SK-N-SH (cell line): ENCODE data around the gene HSPB1. TPM values are rescaled to one million over a fixed set of nuclear protein-coding genes. Genes with fewer than 3 reads are reported as not detected.

ENCODE experiments used
- CTCF ChIA-PET: fragments of 300-600, 350-600 bp; formaldehyde crosslinking; extraction: SDS; loops from one replicate; lab custom pipeline; 2021; lab: Yijun Ruan, JAX
- POLR2A ChIA-PET: fragments of 350-600 bp; sonication (Branson Sonifier 250); formaldehyde crosslinking; extraction: SDS; loops from one replicate; lab custom pipeline; 2020; ENCODE audit warnings: antibody characterized with exemption, inconsistent platforms; lab: Yijun Ruan, JAX
- DNase-seq: peaks from one replicate; pipeline ENCODE4 v3.0.0; 2012
- H2AFZ ChIP-seq: fragments of 200-600 bp; sonication (generic); 2 replicates; pipeline ENCODE4 v1.8.1; 2016; ENCODE audit warnings: antibody characterized with exemption, mild to moderate bottlenecking, low read depth
- H3F3A ChIP-seq: fragments of 200-600 bp; sonication (generic); replicated peaks from 2 replicates; pipeline ENCODE3; 2016; ENCODE audit warnings: antibody characterized with exemption, mild to moderate bottlenecking; ENCODE audit not compliant: insufficient read depth
- H3K27ac ChIP-seq, 2 experiments: fragments of 200-500 bp in 1 of 2; fragments of 200-600 bp in 1 of 2; sonication (Bioruptor generic) in 1 of 2; sonication (generic), shearing (Covaris generic) in 1 of 2; 2 replicates each; pipeline versions ENCODE4 v1.5.1 to v1.6.1; 2014 to 2016; ENCODE audit warnings: low read depth in 2 of 2, inconsistent platforms in 1 of 2, low read length in 1 of 2, mild to moderate bottlenecking in 1 of 2, mixed read lengths in 1 of 2
- H3K27me3 ChIP-seq: fragments of 200-600 bp; sonication (generic), shearing (Covaris generic); 2 replicates; pipeline ENCODE4 v1.6.1; 2016; ENCODE audit warnings: mixed run types; ENCODE audit not compliant: insufficient read depth
- H3K36me3 ChIP-seq, 2 experiments: fragments of 200-500 bp in 1 of 2; fragments of 200-600 bp in 1 of 2; sonication (Bioruptor generic) in 1 of 2; sonication (generic) in 1 of 2; replicated peaks in 1 of 2; 2 replicates each; pipeline versions ENCODE3 to v1.5.1; 2014 to 2016; ENCODE audit warnings: low read length in 1 of 2, mild to moderate bottlenecking in 1 of 2; ENCODE audit not compliant: insufficient read depth in 2 of 2, control insufficient read depth in 1 of 2
- H3K4me1 ChIP-seq, 2 experiments: fragments of 200-500 bp in 1 of 2; fragments of 200-600 bp in 1 of 2; sonication (Bioruptor generic) in 1 of 2; sonication (generic), shearing (Covaris generic) in 1 of 2; 2 replicates each; pipeline versions ENCODE4 v1.5.1 to v1.6.1; 2014 to 2016; ENCODE audit warnings: low read depth in 1 of 2, low read length in 1 of 2, mixed run types in 1 of 2; ENCODE audit not compliant: insufficient read depth in 2 of 2, control insufficient read depth in 1 of 2
- H3K4me2 ChIP-seq: fragments of 200-600 bp; sonication (generic), shearing (Covaris generic); 2 replicates; pipeline ENCODE4 v1.6.1; 2017; ENCODE audit warnings: mixed run types
- H3K4me3 ChIP-seq, 2 experiments: fragments of 200-500 bp in 1 of 2; fragments of 200-600 bp in 1 of 2; sonication (Bioruptor generic) in 1 of 2; sonication (generic), shearing (Covaris generic) in 1 of 2; 2 replicates each; pipeline versions ENCODE4 v1.5.1 to v1.8.1; 2014 to 2016; ENCODE audit warnings: low read depth in 2 of 2, inconsistent platforms in 1 of 2, low read length in 1 of 2, mild to moderate bottlenecking in 1 of 2, mixed read lengths in 1 of 2, moderate library complexity in 1 of 2
- H3K79me2 ChIP-seq: fragments of 200-600 bp; sonication (generic); 2 replicates; pipeline ENCODE4 v1.8.1; 2017; ENCODE audit warnings: mild to moderate bottlenecking; ENCODE audit not compliant: insufficient read depth
- H3K9ac ChIP-seq: fragments of 200-600 bp; sonication (generic); 2 replicates; pipeline ENCODE4 v1.6.1; 2017; ENCODE audit warnings: mixed run types
- H3K9me2 ChIP-seq: fragments of 200-600 bp; sonication (generic); 2 replicates; pipeline ENCODE4 v1.6.1; 2017; ENCODE audit warnings: mixed run types
- H3K9me3 ChIP-seq: fragments of 200-600 bp; sonication (generic); 2 replicates; pipeline ENCODE4 v1.6.1; 2017; ENCODE audit warnings: mixed run types, mild to moderate bottlenecking, moderate library complexity
- H4K20me1 ChIP-seq: fragments of 200-600 bp; sonication (generic); 2 replicates; pipeline ENCODE4 v1.6.1; 2017; ENCODE audit warnings: mild to moderate bottlenecking, mixed run types; ENCODE audit not compliant: insufficient read depth
- ELF1 ChIP-seq: IDR thresholded peaks from 2 replicates; pipeline ENCODE4 v1.4.0; 2012
- EZH2phosphoT487 ChIP-seq: fragments of 200-600 bp; sonication (generic); IDR thresholded peaks from 2 replicates; pipeline ENCODE4 v1.6.1; 2017; ENCODE audit warnings: low read depth, mixed run types, mild to moderate bottlenecking, antibody characterized with exemption, moderate library complexity, borderline replicate concordance
- FOXM1 ChIP-seq: IDR thresholded peaks from 2 replicates; pipeline ENCODE4 v1.4.0; 2012; ENCODE audit warnings: low read depth, mild to moderate bottlenecking
- IRF3 ChIP-seq: fragments of 150-350 bp; IDR thresholded peaks from 2 replicates; pipeline ENCODE4 v1.6.1; 2016; ENCODE audit warnings: mild to moderate bottlenecking, low read depth, low read length
- NFIC ChIP-seq: IDR thresholded peaks from 2 replicates; pipeline ENCODE4 v1.4.0; 2012; ENCODE audit warnings: borderline replicate concordance
- NRF1 ChIP-seq: IDR thresholded peaks from 2 replicates; pipeline ENCODE4 v1.6.1; 2012; ENCODE audit warnings: low read depth, mild to moderate bottlenecking, low read length
- PBX3 ChIP-seq: IDR thresholded peaks from 2 replicates; pipeline ENCODE4; 2012
- RAD21 ChIP-seq: IDR thresholded peaks from 2 replicates; pipeline ENCODE4 v1.6.1; 2012; ENCODE audit warnings: mild to moderate bottlenecking, low read length
- RCOR1 ChIP-seq: fragments of 150-350 bp; IDR thresholded peaks from 2 replicates; pipeline ENCODE4 v1.6.1; 2017; ENCODE audit warnings: antibody characterized with exemption, low read length
- SMC3 ChIP-seq: IDR thresholded peaks from 2 replicates; pipeline ENCODE4 v1.6.1; 2012; ENCODE audit warnings: low read depth, low read length, improper control_type of control experiment
- TAF1 ChIP-seq: IDR thresholded peaks from 2 replicates; pipeline ENCODE4 v1.6.1; 2012; ENCODE audit warnings: low read depth, mild to moderate bottlenecking, low read length, moderate library complexity, borderline replicate concordance
- USF2 ChIP-seq: fragments of 150-350 bp; IDR thresholded peaks from 2 replicates; pipeline ENCODE4 v1.6.1; 2017; ENCODE audit warnings: antibody characterized with exemption, low read length, low read depth, borderline replicate concordance
- WGBS: methylation state at CpG from one replicate; pipeline ENCODE4 v1.1.6; 2017; ENCODE audit warnings: low lambda C conversion rate; 5-methylcytosine and 5-hydroxymethylcytosine counted together
- polyA plus RNA-seq, 3 experiments: library from polyadenylated mRNA; depleted of rRNA; stranded (reverse); fragments of >200 nt; gene quantifications; 2 replicates each; pipeline ENCODE4 v1.2.3, GENCODE V29; 2012

HSPB1 gene
- polyA plus RNA-seq, 1 of the 3 experiments (the other 2 are of a cell fraction) = 824 TPM

- H3K27ac ChIP-seq = no peak overlapping the region
- no peak overlapping the region for H2AFZ ChIP-seq
- no peak for TF ChIP-seq PBX3
- no peak for TF ChIP-seq TAF1
- no peak for TF ChIP-seq FOXM1
- no peak for TF ChIP-seq EZH2phosphoT487
- no peak for TF ChIP-seq IRF3
- no peak for TF ChIP-seq NRF1
- no peak for TF ChIP-seq NFIC
- no peak for TF ChIP-seq ELF1
- TF ChIP-seq SMC3 = no peak
- no peak for TF ChIP-seq RAD21
- TF ChIP-seq USF2 = no peak
- peaks cover 54 to 91% of the 10 kb centered on the region in 2 experiments for H3K36me3 ChIP-seq
- WGBS = 86% methylated on average over 5 of the region's 5 CpGs
- no peaks in the 10 kb centered on the region for H3K9me2 ChIP-seq
- peaks cover 0 to 11% of the 10 kb centered on the region in 2 experiments; a peak in 1 of 4 replicates for H3K4me1 ChIP-seq
- POLR2A ChIA-PET = interaction anchor here (1.6 kb wide), 1 partner anchor 11 kb away, joined by 5 read pairs; the partner anchor contains the start of gene YWHAG
- no peak overlapping the region for H3K4me3 ChIP-seq
- no peaks in the 10 kb centered on the region for H3K27me3 ChIP-seq
- DNase-seq = no peak
- peaks cover 99% of the 10 kb centered on the region for H4K20me1 ChIP-seq
- H3F3A ChIP-seq = peaks cover 28% of the 10 kb centered on the region
- H3K4me2 ChIP-seq = no peak overlapping the region
- no peak overlapping the region for H3K9ac ChIP-seq
- H3K9me3 ChIP-seq = no peaks in the 10 kb centered on the region
- CTCF ChIA-PET = interaction anchor here (1.2 kb wide), 1 partner anchor 22 kb away, joined by 3 read pairs; no protein-coding TSS in a partner anchor
- peaks cover 100% of the 10 kb centered on the region for H3K79me2 ChIP-seq
These were observed 45.2 kb downstream of the HSPB1 start for GRCh38 chr7:76347710-76348109.

GRCh38 chr7:76349313-76349885, 46.9 kb downstream of the HSPB1 start:
- Histone ChIP-seq H3K9me2 (no peaks in the 10 kb centered on the region), H3K9me3 (no peaks in the 10 kb centered on the region), H3K36me3 (peaks cover 42 to 91% of the 10 kb centered on the region in 2 experiments), H3F3A (peaks cover 20% of the 10 kb centered on the region), H3K4me1 (peaks cover 0 to 12% of the 10 kb centered on the region in 2 experiments; a peak in 1 of 4 replicates), H3K4me2 (no peak overlapping the region), H2AFZ (no peak overlapping the region), H3K9ac (no peak overlapping the region), H3K27ac (no peak overlapping the region), H3K4me3 (no peak overlapping the region), H3K27me3 (no peaks in the 10 kb centered on the region), H3K79me2 (peaks cover 100% of the 10 kb centered on the region), H4K20me1 (peaks cover 99% of the 10 kb centered on the region)
- ChIA-PET CTCF (interaction anchor here (1.1 to 2.9 kb wide), 4 partner anchors 9 to 150 kb away, joined by 3 to 11 read pairs (median 5); partner anchors contain the start of gene YWHAG), POLR2A (no interaction called here)
- DNase-seq = no peak
- 93% methylated on average over 8 of the region's 8 CpGs for WGBS
- TF ChIP-seq RCOR1 = no peak
